ENCODE measurements around the gene MYO5B. TPM values are rescaled to one million over a fixed set of nuclear protein-coding genes. Genes with fewer than 3 reads are reported as not detected.

Gene MYO5B
- total RNA-seq, 4 donors from 2014 or later: 0.63 to 31.0 (median 13.0) TPM

- ATAC-seq (ENCODE audit: low FRiP score): no peak
- no peak for DNase-seq (ENCODE audit: low spot score)
- no peak for TF ChIP-seq CTCF (IDR thresholded peaks at IDR 0.05)
Measured at GRCh38 chr18:50051288-50051687, 143.7 kb downstream of the MYO5B start.

GRCh38 chr18:50045126-50045525, 149.8 kb downstream of the MYO5B start:
- ATAC-seq (ENCODE audit: low FRiP score) (no peak), DNase-seq (ENCODE audit: low spot score) (no peak)
- TF ChIP-seq CTCF (IDR thresholded peaks at IDR 0.05): no peak

- DNase-seq (ENCODE audit: low spot score) (no peak), ATAC-seq (ENCODE audit: low FRiP score) (no peak)
- TF ChIP-seq CTCF (IDR thresholded peaks at IDR 0.05): no peak
Measured at GRCh38 chr18:50044402-50044801, 150.5 kb downstream of the MYO5B start.

- no peak for TF ChIP-seq CTCF (IDR thresholded peaks at IDR 0.05)
- DNase-seq (ENCODE audit: low spot score) (no peak), ATAC-seq (ENCODE audit: low FRiP score) (no peak)
Measured at GRCh38 chr18:50042611-50043010, 152.3 kb downstream of the MYO5B start.

GRCh38 chr18:50039746-50040145, 155.2 kb downstream of the MYO5B start:
- no peak for DNase-seq (ENCODE audit: low spot score)
- ATAC-seq (ENCODE audit: low FRiP score): no peak
- TF ChIP-seq CTCF (IDR thresholded peaks at IDR 0.05): no peak

- DNase-seq (ENCODE audit: low spot score): no peak
- ATAC-seq (ENCODE audit: low FRiP score): no peak
- TF ChIP-seq CTCF (IDR thresholded peaks at IDR 0.05): no peak
Measured at GRCh38 chr18:50038448-50038847, 156.5 kb downstream of the MYO5B start.

- ATAC-seq (ENCODE audit: low FRiP score): no peak
- DNase-seq (ENCODE audit: low spot score): no peak
- TF ChIP-seq CTCF (IDR thresholded peaks at IDR 0.05): no peak
Measured at GRCh38 chr18:50034029-50034428, 160.9 kb downstream of the MYO5B start.

All from omental fat pad (tissue), 4 donors.